Measurements from ENCODE around the gene ENAM. TPM values are rescaled to one million over a fixed set of nuclear protein-coding genes. Genes with fewer than 3 reads are reported as not detected.
A peak's percentile ranks its signal among the peaks of the same experiment; 100 is the strongest.

Gene ENAM
- total and polyA plus RNA-seq, 9 of the 15 experiments (the other 6 are each of a cell fraction or from before 2014, with no cell fraction given): 0.04 to 0.09 (median 0.04) TPM; not detected in 6

DNA sequence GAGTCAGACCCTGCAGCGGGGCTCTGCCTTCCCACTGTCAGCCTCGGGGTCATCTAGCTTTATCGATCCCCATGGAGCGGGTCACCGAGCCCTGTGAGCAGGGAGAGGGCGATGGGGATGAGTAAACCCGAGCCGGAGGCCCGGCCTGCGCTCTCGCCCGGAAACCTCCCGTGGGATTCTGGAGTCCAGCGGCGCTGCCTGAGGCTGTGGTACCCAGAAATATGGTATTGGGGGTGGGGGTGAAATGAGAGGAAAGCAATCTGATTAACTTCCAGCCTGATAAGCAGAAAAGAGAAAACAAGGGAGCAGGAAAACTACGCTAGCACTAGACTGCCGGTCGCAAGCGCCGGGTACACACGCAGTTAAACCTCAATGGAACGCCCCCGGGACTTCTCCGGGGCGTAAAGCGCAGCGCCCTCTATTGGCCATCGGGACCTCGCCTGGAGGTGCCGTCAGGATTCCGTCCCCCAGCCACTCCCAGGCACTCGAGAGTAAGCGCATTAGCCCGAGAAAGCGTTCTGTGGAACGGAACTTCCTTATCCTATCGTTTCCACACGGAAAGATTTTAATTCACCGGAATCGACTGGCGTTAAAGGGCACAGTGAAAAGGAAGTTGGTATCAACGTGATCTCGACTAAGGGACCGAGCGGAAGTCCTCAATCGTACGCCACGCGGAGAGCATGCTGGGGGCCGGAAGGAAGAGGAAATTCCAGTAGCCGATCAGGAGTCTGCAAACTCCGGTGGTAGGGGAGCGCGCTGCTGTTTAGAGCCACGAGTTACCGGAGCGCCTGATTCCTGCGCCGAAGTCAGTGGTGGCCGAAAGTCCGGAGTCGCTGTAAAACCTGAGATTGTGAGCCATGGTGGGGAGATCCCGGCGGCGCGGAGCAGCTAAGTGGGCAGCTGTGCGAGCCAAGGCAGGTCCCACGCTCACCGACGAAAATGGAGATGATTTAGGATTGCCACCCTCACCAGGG, 59.6 kb downstream of the ENAM start, which contains the start of gene UTP3 (continued):
- TF ChIP-seq POLR3A (IDR thresholded peaks at IDR 0.05; ENCODE audit: borderline replicate concordance, extremely low read depth, insufficient read depth, insufficient read length) (no peak), KDM5B (IDR thresholded peaks at IDR 0.05; ENCODE audit: insufficient replicate concordance, low read depth, low read length) (peak; percentile 87), RBM17 (IDR thresholded peaks at IDR 0.05; ENCODE audit: borderline replicate concordance, low read depth, low read length) (no peak), GTF2F1 (IDR thresholded peaks at IDR 0.05; ENCODE audit: low read depth, low read length) (peak; percentile 24; the same call in 1 of the 2 replicates), ELF2 (CRISPR knock-in tag; IDR thresholded peaks at IDR 0.05) (peak; percentile 84), ZFP36 (IDR thresholded peaks at IDR 0.05; ENCODE audit: low read depth, low read length, partially characterized antibody) (peak; percentile 7), MXI1 (IDR thresholded peaks at IDR 0.05; ENCODE audit: low read depth, low read length) (peak; percentile 72; the same call in 1 of the 2 replicates), KLF1 (tag; IDR thresholded peaks at IDR 0.05) (peak; percentile 76; the same call in 1 of the 2 replicates), NR3C1 (CRISPR knock-in tag; IDR thresholded peaks at IDR 0.05) (no peak), KLF6 (CRISPR knock-in tag; IDR thresholded peaks at IDR 0.05; ENCODE audit: borderline replicate concordance) (peak; percentile 45; the same call in 1 of the 2 replicates), SAP30 (IDR thresholded peaks at IDR 0.05; ENCODE audit: borderline replicate concordance, insufficient read depth, low read depth, low read length, poor library complexity, severe bottlenecking) (peak; percentile 42)
- TF ChIP-seq, protein P1, sequence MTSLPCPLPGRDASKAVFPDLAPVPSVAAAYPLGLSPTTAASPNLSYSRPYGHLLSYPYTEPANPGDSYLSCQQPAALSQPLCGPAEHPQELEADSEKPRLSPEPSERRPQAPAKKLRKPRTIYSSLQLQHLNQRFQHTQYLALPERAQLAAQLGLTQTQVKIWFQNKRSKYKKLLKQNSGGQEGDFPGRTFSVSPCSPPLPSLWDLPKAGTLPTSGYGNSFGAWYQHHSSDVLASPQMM (CRISPR knock-in tag; IDR thresholded peaks at IDR 0.05): no peak
- TF ChIP-seq, protein P2, sequence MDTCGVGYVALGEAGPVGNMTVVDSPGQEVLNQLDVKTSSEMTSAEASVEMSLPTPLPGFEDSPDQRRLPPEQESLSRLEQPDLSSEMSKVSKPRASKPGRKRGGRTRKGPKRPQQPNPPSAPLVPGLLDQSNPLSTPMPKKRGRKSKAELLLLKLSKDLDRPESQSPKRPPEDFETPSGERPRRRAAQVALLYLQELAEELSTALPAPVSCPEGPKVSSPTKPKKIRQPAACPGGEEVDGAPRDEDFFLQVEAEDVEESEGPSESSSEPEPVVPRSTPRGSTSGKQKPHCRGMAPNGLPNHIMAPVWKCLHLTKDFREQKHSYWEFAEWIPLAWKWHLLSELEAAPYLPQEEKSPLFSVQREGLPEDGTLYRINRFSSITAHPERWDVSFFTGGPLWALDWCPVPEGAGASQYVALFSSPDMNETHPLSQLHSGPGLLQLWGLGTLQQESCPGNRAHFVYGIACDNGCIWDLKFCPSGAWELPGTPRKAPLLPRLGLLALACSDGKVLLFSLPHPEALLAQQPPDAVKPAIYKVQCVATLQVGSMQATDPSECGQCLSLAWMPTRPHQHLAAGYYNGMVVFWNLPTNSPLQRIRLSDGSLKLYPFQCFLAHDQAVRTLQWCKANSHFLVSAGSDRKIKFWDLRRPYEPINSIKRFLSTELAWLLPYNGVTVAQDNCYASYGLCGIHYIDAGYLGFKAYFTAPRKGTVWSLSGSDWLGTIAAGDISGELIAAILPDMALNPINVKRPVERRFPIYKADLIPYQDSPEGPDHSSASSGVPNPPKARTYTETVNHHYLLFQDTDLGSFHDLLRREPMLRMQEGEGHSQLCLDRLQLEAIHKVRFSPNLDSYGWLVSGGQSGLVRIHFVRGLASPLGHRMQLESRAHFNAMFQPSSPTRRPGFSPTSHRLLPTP (IDR thresholded peaks at IDR 0.05; ENCODE audit: borderline replicate concordance, extremely low read depth, insufficient read length): no peak
- TF ChIP-seq, protein P3, sequence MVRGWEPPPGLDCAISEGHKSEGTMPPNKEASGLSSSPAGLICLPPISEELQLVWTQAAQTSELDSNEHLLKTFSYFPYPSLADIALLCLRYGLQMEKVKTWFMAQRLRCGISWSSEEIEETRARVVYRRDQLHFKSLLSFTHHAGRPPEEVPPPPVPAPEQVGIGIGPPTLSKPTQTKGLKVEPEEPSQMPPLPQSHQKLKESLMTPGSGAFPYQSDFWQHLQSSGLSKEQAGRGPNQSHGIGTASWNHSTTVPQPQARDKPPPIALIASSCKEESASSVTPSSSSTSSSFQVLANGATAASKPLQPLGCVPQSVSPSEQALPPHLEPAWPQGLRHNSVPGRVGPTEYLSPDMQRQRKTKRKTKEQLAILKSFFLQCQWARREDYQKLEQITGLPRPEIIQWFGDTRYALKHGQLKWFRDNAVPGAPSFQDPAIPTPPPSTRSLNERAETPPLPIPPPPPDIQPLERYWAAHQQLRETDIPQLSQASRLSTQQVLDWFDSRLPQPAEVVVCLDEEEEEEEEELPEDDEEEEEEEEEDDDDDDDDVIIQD (CRISPR knock-in tag; IDR thresholded peaks at IDR 0.05): no peak
- TF ChIP-seq, protein P4, sequence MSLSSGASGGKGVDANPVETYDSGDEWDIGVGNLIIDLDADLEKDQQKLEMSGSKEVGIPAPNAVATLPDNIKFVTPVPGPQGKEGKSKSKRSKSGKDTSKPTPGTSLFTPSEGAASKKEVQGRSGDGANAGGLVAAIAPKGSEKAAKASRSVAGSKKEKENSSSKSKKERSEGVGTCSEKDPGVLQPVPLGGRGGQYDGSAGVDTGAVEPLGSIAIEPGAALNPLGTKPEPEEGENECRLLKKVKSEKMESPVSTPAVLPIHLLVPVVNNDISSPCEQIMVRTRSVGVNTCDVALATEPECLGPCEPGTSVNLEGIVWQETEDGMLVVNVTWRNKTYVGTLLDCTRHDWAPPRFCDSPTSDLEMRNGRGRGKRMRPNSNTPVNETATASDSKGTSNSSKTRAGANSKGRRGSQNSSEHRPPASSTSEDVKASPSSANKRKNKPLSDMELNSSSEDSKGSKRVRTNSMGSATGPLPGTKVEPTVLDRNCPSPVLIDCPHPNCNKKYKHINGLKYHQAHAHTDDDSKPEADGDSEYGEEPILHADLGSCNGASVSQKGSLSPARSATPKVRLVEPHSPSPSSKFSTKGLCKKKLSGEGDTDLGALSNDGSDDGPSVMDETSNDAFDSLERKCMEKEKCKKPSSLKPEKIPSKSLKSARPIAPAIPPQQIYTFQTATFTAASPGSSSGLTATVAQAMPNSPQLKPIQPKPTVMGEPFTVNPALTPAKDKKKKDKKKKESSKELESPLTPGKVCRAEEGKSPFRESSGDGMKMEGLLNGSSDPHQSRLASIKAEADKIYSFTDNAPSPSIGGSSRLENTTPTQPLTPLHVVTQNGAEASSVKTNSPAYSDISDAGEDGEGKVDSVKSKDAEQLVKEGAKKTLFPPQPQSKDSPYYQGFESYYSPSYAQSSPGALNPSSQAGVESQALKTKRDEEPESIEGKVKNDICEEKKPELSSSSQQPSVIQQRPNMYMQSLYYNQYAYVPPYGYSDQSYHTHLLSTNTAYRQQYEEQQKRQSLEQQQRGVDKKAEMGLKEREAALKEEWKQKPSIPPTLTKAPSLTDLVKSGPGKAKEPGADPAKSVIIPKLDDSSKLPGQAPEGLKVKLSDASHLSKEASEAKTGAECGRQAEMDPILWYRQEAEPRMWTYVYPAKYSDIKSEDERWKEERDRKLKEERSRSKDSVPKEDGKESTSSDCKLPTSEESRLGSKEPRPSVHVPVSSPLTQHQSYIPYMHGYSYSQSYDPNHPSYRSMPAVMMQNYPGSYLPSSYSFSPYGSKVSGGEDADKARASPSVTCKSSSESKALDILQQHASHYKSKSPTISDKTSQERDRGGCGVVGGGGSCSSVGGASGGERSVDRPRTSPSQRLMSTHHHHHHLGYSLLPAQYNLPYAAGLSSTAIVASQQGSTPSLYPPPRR (CRISPR knock-in tag; IDR thresholded peaks at IDR 0.05; ENCODE audit: borderline replicate concordance): no peak; the same call in 1 of the 2 replicates

Data from K562 (cell line).